ENCODE results near the gene TUFM. TPM values are rescaled to one million over a fixed set of nuclear protein-coding genes. Genes with fewer than 3 reads are reported as not detected.
A peak's percentile ranks its signal among the peaks of the same experiment; 100 is the strongest.

Gene TUFM
- total RNA-seq, 1 experiment from 2014 or later, result 296 TPM

DNA sequence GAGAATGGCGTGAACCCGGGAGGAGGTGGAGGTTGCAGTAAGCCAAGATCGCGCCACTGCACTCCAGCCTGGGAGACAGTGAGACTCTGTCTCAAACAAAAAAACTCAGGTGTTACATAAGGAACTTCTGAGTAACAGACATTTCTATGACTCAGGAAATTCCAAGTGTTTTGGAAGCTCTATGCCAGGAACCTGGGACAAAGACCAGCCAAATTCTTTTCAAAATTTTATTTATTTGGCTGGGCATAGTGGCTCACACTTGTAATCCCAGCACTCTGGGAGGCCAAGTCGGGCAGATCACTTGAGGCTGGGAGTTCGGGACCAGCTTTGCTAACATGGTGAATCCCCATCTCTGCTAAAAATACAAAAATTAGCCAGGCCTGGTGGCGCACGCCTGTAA, 12.3 kb upstream of the TUFM start:
- Mint-ChIP-seq H3K4me1 (no peaks in the 10 kb centered on the region), H3K27me3 (ENCODE audit: low read depth) (no peaks in the 10 kb centered on the region), H3K9me3 (no peaks in the 10 kb centered on the region), H3K4me3 (no peak overlapping the region), H3K27ac (no peak overlapping the region), H3K36me3 (no peaks in the 10 kb centered on the region)
- ChIA-PET POLR2A (no interaction called here), CTCF (interaction anchor here (0.7 to 0.9 kb wide), 2 partner anchors 15 to 26 kb away, joined by 3 read pairs; no protein-coding TSS in a partner anchor)
- ATAC-seq (no peak), DNase-seq (ENCODE audit: low spot score) (no peak)
- TF ChIP-seq PRDM15 (CRISPR knock-in tag; IDR thresholded peaks at IDR 0.05) (no peak), ETV6 (CRISPR knock-in tag; IDR thresholded peaks at IDR 0.05) (no peak), ZNF396 (CRISPR knock-in tag; IDR thresholded peaks at IDR 0.05; ENCODE audit: borderline replicate concordance) (no peak)

DNA sequence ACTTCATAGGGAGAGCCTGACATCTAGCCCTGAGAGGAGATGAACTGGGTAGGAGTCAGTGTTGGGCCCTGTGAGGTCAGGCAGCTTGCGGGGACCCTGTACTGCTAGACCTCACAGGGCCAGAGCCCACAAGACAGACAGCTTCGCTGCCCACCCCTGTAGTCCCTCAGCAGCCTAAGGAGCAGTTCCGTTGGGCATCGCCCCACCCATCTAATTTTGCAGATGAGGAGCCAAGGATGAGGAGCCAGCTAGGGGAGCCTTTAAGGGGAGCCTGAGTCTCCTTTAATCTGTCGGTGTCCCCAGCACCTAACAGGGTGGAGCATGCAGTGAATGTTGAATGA, 755 bp upstream of the TUFM start:
- H3K4me1 Mint-ChIP-seq, result peaks cover 14% of the 10 kb centered on the region
- no peak for DNase-seq (ENCODE audit: low spot score)
- ChIA-PET CTCF (interaction anchor here (0.5 to 2.5 kb wide), 13 partner anchors 10 to 127 kb away, joined by 3 to 19 read pairs (median 5); partner anchors contain the start of genes ATXN2L, NFATC2IP, SH2B1 and SPNS1), POLR2A (interaction anchor here (0.5 to 1.8 kb wide), 4 partner anchors 17 to 34 kb away, joined by 3 to 9 read pairs (median 6); partner anchors contain the start of genes ATXN2L and SH2B1)
- no peak for TF ChIP-seq NR2C2 (CRISPR knock-in tag; IDR thresholded peaks at IDR 0.05)
- no peak for TF ChIP-seq ZSCAN18 (CRISPR knock-in tag; IDR thresholded peaks at IDR 0.05)
- TF ChIP-seq, protein P1, sequence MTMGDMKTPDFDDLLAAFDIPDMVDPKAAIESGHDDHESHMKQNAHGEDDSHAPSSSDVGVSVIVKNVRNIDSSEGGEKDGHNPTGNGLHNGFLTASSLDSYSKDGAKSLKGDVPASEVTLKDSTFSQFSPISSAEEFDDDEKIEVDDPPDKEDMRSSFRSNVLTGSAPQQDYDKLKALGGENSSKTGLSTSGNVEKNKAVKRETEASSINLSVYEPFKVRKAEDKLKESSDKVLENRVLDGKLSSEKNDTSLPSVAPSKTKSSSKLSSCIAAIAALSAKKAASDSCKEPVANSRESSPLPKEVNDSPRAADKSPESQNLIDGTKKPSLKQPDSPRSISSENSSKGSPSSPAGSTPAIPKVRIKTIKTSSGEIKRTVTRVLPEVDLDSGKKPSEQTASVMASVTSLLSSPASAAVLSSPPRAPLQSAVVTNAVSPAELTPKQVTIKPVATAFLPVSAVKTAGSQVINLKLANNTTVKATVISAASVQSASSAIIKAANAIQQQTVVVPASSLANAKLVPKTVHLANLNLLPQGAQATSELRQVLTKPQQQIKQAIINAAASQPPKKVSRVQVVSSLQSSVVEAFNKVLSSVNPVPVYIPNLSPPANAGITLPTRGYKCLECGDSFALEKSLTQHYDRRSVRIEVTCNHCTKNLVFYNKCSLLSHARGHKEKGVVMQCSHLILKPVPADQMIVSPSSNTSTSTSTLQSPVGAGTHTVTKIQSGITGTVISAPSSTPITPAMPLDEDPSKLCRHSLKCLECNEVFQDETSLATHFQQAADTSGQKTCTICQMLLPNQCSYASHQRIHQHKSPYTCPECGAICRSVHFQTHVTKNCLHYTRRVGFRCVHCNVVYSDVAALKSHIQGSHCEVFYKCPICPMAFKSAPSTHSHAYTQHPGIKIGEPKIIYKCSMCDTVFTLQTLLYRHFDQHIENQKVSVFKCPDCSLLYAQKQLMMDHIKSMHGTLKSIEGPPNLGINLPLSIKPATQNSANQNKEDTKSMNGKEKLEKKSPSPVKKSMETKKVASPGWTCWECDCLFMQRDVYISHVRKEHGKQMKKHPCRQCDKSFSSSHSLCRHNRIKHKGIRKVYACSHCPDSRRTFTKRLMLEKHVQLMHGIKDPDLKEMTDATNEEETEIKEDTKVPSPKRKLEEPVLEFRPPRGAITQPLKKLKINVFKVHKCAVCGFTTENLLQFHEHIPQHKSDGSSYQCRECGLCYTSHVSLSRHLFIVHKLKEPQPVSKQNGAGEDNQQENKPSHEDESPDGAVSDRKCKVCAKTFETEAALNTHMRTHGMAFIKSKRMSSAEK (CRISPR knock-in tag; IDR thresholded peaks at IDR 0.05; ENCODE audit: borderline replicate concordance), result no peak
- TF ChIP-seq, protein P2, sequence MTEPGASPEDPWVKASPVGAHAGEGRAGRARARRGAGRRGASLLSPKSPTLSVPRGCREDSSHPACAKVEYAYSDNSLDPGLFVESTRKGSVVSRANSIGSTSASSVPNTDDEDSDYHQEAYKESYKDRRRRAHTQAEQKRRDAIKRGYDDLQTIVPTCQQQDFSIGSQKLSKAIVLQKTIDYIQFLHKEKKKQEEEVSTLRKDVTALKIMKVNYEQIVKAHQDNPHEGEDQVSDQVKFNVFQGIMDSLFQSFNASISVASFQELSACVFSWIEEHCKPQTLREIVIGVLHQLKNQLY (CRISPR knock-in tag; IDR thresholded peaks at IDR 0.05), result no peak
- TF ChIP-seq, protein P3, sequence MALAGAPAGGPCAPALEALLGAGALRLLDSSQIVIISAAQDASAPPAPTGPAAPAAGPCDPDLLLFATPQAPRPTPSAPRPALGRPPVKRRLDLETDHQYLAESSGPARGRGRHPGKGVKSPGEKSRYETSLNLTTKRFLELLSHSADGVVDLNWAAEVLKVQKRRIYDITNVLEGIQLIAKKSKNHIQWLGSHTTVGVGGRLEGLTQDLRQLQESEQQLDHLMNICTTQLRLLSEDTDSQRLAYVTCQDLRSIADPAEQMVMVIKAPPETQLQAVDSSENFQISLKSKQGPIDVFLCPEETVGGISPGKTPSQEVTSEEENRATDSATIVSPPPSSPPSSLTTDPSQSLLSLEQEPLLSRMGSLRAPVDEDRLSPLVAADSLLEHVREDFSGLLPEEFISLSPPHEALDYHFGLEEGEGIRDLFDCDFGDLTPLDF (CRISPR knock-in tag; IDR thresholded peaks at IDR 0.05), result no peak
- TF ChIP-seq TEAD1 (CRISPR knock-in tag; IDR thresholded peaks at IDR 0.05), result no peak
- TF ChIP-seq, protein P4, sequence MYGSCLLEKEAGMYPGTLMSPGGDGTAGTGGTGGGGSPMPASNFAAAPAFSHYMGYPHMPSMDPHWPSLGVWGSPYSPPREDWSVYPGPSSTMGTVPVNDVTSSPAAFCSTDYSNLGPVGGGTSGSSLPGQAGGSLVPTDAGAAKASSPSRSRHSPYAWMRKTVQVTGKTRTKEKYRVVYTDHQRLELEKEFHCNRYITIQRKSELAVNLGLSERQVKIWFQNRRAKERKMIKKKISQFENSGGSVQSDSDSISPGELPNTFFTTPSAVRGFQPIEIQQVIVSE (CRISPR knock-in tag; IDR thresholded peaks at IDR 0.05; ENCODE audit: borderline replicate concordance), result no peak
- TF ChIP-seq TCF7 (CRISPR knock-in tag; IDR thresholded peaks at IDR 0.05; ENCODE audit: low read depth), result no peak
- TF ChIP-seq, protein P5, sequence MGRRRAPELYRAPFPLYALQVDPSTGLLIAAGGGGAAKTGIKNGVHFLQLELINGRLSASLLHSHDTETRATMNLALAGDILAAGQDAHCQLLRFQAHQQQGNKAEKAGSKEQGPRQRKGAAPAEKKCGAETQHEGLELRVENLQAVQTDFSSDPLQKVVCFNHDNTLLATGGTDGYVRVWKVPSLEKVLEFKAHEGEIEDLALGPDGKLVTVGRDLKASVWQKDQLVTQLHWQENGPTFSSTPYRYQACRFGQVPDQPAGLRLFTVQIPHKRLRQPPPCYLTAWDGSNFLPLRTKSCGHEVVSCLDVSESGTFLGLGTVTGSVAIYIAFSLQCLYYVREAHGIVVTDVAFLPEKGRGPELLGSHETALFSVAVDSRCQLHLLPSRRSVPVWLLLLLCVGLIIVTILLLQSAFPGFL (CRISPR knock-in tag; IDR thresholded peaks at IDR 0.05; ENCODE audit: borderline replicate concordance), result no peak
- TF ChIP-seq RELA (CRISPR knock-in tag; IDR thresholded peaks at IDR 0.05; ENCODE audit: borderline replicate concordance), result no peak
- TF ChIP-seq, protein P6, sequence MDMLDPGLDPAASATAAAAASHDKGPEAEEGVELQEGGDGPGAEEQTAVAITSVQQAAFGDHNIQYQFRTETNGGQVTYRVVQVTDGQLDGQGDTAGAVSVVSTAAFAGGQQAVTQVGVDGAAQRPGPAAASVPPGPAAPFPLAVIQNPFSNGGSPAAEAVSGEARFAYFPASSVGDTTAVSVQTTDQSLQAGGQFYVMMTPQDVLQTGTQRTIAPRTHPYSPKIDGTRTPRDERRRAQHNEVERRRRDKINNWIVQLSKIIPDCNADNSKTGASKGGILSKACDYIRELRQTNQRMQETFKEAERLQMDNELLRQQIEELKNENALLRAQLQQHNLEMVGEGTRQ (CRISPR knock-in tag; IDR thresholded peaks at IDR 0.05), result no peak
- TF ChIP-seq PRRX2 (CRISPR knock-in tag; IDR thresholded peaks at IDR 0.05), result no peak
- no peak for TF ChIP-seq GABPB1 (CRISPR knock-in tag; IDR thresholded peaks at IDR 0.05)
- peak; percentile 4 for ATAC-seq
- no peaks in the 10 kb centered on the region for H3K9me3 Mint-ChIP-seq
- peak overlapping the region; percentile 98 for H3K4me3 Mint-ChIP-seq
- H3K36me3 Mint-ChIP-seq, result peaks cover 40% of the 10 kb centered on the region
- H3K27me3 Mint-ChIP-seq (ENCODE audit: low read depth), result no peaks in the 10 kb centered on the region; the same call in 1 of the 2 replicates
- peak overlapping the region; percentile 96 for H3K27ac Mint-ChIP-seq

Measured in WTC11 (cell line).